ENCODE measurements around the gene NCL.

DNA sequence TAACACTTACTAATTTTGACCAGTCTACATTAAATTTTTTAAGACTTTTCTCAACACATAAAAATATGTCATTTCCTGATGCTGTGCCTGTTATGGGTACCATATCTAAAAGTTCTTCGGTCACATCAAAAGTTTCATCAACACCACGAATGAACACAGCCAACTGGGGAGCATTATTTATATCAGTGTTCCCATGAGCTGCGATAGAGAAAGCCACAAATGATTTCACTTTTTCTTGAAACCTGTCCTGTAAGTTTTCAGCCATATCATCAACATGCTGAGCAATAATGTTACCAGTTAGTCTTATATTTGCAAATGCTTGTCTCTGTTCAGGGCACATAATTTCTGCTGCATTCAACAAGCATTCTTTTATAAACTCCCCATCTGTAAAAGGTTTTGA, 30.4 kb upstream of the NCL start:
- TF ChIP-seq, protein P1, sequence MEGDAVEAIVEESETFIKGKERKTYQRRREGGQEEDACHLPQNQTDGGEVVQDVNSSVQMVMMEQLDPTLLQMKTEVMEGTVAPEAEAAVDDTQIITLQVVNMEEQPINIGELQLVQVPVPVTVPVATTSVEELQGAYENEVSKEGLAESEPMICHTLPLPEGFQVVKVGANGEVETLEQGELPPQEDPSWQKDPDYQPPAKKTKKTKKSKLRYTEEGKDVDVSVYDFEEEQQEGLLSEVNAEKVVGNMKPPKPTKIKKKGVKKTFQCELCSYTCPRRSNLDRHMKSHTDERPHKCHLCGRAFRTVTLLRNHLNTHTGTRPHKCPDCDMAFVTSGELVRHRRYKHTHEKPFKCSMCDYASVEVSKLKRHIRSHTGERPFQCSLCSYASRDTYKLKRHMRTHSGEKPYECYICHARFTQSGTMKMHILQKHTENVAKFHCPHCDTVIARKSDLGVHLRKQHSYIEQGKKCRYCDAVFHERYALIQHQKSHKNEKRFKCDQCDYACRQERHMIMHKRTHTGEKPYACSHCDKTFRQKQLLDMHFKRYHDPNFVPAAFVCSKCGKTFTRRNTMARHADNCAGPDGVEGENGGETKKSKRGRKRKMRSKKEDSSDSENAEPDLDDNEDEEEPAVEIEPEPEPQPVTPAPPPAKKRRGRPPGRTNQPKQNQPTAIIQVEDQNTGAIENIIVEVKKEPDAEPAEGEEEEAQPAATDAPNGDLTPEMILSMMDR (IDR thresholded peaks at IDR 0.05; ENCODE audit: insufficient read depth, low read depth, low read length), result no peak
- no peak for TF ChIP-seq EZH2 (IDR thresholded peaks at IDR 0.05; ENCODE audit: insufficient read depth, low read length)

All from astrocyte (in vitro differentiated cells and primary cell).